ENCODE measurements around the gene AIRE.
A peak's percentile ranks its signal among the peaks of the same experiment; 100 is the strongest.

The AIRE gene

GRCh38 chr21:44283948-44284347 lies 1.7 kb upstream of the AIRE start:
- Histone ChIP-seq H3K27ac (no peak overlapping the region), H3K4me3 (no peak overlapping the region)
- DNase-seq (ENCODE audit: low spot score) = no peak
- no peak for TF ChIP-seq CTCF (IDR thresholded peaks at IDR 0.05)

- peak overlapping the region; percentile 56 for H3K4me3 ChIP-seq
- DNase-seq (ENCODE audit: low spot score) = no peak
- TF ChIP-seq CTCF (IDR thresholded peaks at IDR 0.05) = no peak
Measured at GRCh38 chr21:44286086-44286715, 525 bp downstream of the AIRE start.

GRCh38 chr21:44286716-44287632 lies 1.3 kb downstream of the AIRE start:
- no peak for DNase-seq (ENCODE audit: low spot score)
- H3K4me3 ChIP-seq = no peak overlapping the region
- no peak for TF ChIP-seq CTCF (IDR thresholded peaks at IDR 0.05)
- no peak overlapping the region for H3K27ac ChIP-seq

More at GRCh38 chr21:44286086-44286715, 525 bp downstream of the AIRE start:
- H3K27ac ChIP-seq = no peak overlapping the region

- Histone ChIP-seq H3K4me3 (no peak overlapping the region), H3K27ac (no peak overlapping the region)
- TF ChIP-seq CTCF (IDR thresholded peaks at IDR 0.05) = no peak
- DNase-seq (ENCODE audit: low spot score) = no peak
Measured at GRCh38 chr21:44288251-44289110, 2.8 kb downstream of the AIRE start.

GRCh38 chr21:44289381-44290010 lies 3.8 kb downstream of the AIRE start:
- H3K27ac ChIP-seq = no peak overlapping the region
- no peak for DNase-seq (ENCODE audit: low spot score)
- TF ChIP-seq CTCF (IDR thresholded peaks at IDR 0.05) = no peak
- H3K4me3 ChIP-seq = no peak overlapping the region

- no peak for TF ChIP-seq CTCF (IDR thresholded peaks at IDR 0.05)
- Histone ChIP-seq H3K4me3 (no peak overlapping the region), H3K27ac (no peak overlapping the region)
- DNase-seq (ENCODE audit: low spot score) = no peak
Measured at GRCh38 chr21:44290327-44291077, 4.8 kb downstream of the AIRE start.

Measured in coronary artery (tissue), 2 donors.